Amniotic stem cell (primary cell): Measurements from ENCODE around the gene SLC12A6.

Experiments used
- DNase-seq: peaks from one replicate; lab custom pipeline; 2025; lab: John Stamatoyannopoulos, UW

Gene SLC12A6

GRCh38 chr15:34259566-34259965, 78.0 kb downstream of the SLC12A6 start:
- no peak for DNase-seq

- DNase-seq: no peak
Measured at GRCh38 chr15:34258151-34258550, 79.4 kb downstream of the SLC12A6 start.

- no peak for DNase-seq
Measured at GRCh38 chr15:34252545-34252944, 85.0 kb downstream of the SLC12A6 start.

- no peak for DNase-seq
Measured at GRCh38 chr15:34248190-34248589, 89.4 kb downstream of the SLC12A6 start.

- no peak for DNase-seq
Measured at GRCh38 chr15:34246276-34246976, 91.2 kb downstream of the SLC12A6 start.

- no peak for DNase-seq
Measured at GRCh38 chr15:34243226-34243625, 94.4 kb downstream of the SLC12A6 start.

GRCh38 chr15:34242331-34242710, 95.3 kb downstream of the SLC12A6 start:
- DNase-seq: no peak

GRCh38 chr15:34241376-34242330, 95.9 kb downstream of the SLC12A6 start:
- DNase-seq: no peak

GRCh38 chr15:34240537-34240936, 97.0 kb downstream of the SLC12A6 start:
- DNase-seq: no peak

GRCh38 chr15:34239151-34239808, 98.3 kb downstream of the SLC12A6 start:
- DNase-seq: peak; percentile 68

GRCh38 chr15:34233614-34234013, 104.0 kb downstream of the SLC12A6 start:
- no peak for DNase-seq

- DNase-seq: no peak
Measured at GRCh38 chr15:34223904-34224596, 113.5 kb downstream of the SLC12A6 start.

- DNase-seq: no peak
Measured at GRCh38 chr15:34217587-34218225, 119.9 kb downstream of the SLC12A6 start.

- no peak for DNase-seq
Measured at GRCh38 chr15:34216527-34217270, 120.9 kb downstream of the SLC12A6 start.

- DNase-seq: no peak
Measured at GRCh38 chr15:34214135-34214534, 123.4 kb downstream of the SLC12A6 start.

- DNase-seq: no peak
Measured at GRCh38 chr15:34213690-34214089, 123.9 kb downstream of the SLC12A6 start.

GRCh38 chr15:34209421-34210282, 127.9 kb downstream of the SLC12A6 start, which contains the start of gene KATNBL1:
Gene KATNBL1, minus strand, starts transcription at chr15:34210096. Its CDS starts 46,420 bp downstream, at chr15:34163676.
- peak; percentile 91 for DNase-seq

- no peak for DNase-seq
Measured at GRCh38 chr15:34206011-34206410, 131.6 kb downstream of the SLC12A6 start.

GRCh38 chr15:34203936-34204335, 133.6 kb downstream of the SLC12A6 start:
- DNase-seq: no peak

- no peak for DNase-seq
Measured at GRCh38 chr15:34203305-34203704, 134.3 kb downstream of the SLC12A6 start.
